Thyroid gland (tissue), 4 donors: ENCODE data around the gene CASS4.

Source experiments
- POLR2A ChIP-seq, 2 donors: fragments of 450-650 bp; IDR thresholded peaks; one replicate each; pipeline ENCODE4 v1.6.1; 2017; ENCODE audit warnings: antibody characterized with exemption in 2 of 2, mild to moderate bottlenecking in 2 of 2, moderate library complexity in 1 of 2
- TF ChIP-seq, protein P1 (sequence below), 6 experiments: fragments of 200-600 bp in 3 of 6; fragments of 450-650 bp in 3 of 6; sonication (generic) in 3 of 6; IDR thresholded peaks; one replicate each; pipeline ENCODE4 v1.5.1; 2016 to 2019; ENCODE audit warnings: antibody characterized with exemption in 6 of 6, mild to moderate bottlenecking in 2 of 6, inconsistent platforms in 1 of 6, moderate library complexity in 1 of 6

DNA sequence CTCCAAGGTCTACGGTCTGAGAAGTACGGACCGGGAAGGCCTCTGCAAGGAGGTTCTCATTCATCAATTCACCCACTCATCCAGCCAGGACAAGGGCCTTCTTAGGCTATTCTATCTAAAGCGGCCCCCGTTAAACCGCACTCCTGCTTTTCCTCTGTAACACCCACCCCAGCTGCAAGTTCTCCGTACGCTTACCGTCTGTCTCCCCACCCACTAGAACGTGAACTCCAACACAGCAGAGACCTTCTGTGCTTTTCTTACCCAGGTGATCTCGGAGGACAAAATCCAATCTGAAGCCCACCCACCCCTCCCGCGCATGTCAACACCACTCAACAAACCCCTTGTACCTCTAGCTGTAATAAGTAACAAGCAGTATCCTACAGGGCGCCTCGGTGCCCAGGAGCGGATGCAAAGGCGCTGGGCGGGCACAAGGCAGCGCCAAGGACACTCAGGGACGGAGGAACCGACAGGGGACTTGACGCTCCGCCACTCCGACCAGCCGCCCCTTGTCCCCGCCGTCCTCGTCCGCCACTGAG, 20.4 kb upstream of the CASS4 start:
- TF ChIP-seq, protein P1, sequence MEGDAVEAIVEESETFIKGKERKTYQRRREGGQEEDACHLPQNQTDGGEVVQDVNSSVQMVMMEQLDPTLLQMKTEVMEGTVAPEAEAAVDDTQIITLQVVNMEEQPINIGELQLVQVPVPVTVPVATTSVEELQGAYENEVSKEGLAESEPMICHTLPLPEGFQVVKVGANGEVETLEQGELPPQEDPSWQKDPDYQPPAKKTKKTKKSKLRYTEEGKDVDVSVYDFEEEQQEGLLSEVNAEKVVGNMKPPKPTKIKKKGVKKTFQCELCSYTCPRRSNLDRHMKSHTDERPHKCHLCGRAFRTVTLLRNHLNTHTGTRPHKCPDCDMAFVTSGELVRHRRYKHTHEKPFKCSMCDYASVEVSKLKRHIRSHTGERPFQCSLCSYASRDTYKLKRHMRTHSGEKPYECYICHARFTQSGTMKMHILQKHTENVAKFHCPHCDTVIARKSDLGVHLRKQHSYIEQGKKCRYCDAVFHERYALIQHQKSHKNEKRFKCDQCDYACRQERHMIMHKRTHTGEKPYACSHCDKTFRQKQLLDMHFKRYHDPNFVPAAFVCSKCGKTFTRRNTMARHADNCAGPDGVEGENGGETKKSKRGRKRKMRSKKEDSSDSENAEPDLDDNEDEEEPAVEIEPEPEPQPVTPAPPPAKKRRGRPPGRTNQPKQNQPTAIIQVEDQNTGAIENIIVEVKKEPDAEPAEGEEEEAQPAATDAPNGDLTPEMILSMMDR (IDR thresholded peaks at IDR 0.05), result no peak
- TF ChIP-seq POLR2A (IDR thresholded peaks at IDR 0.05), result no peak
